SU-DHL-6 (cell line): ENCODE results near the gene CDC42EP1.

Experiments
- CTCF ChIP-seq: fragments of 200-600 bp; sonication (generic); IDR thresholded peaks from one replicate; pipeline ENCODE4 v1.5.1; 2017; ENCODE audit warnings: antibody characterized with exemption, mild to moderate bottlenecking, low read length, moderate library complexity; ENCODE audit not compliant: insufficient read depth, poor library complexity, severe bottlenecking
- EZH2phosphoT487 ChIP-seq: fragments of 200-600 bp; sonication (generic), shearing (Covaris generic); conservative IDR thresholded peaks from 2 replicates; pipeline ENCODE4 v1.6.1; 2018; ENCODE audit warnings: mild to moderate bottlenecking, antibody characterized with exemption, low read length, moderate library complexity, mixed read lengths

- TF ChIP-seq CTCF (no peak), EZH2phosphoT487 (no peak)
Measured at GRCh38 chr22:37518509-37519267, 41.6 kb upstream of the CDC42EP1 start.
